ENCODE data around the gene C1orf94. TPM values are rescaled to one million over a fixed set of nuclear protein-coding genes. Genes with fewer than 3 reads are reported as not detected.

C1orf94 gene
- not detected for polyA plus RNA-seq (ENCODE audit: insufficient read length in 4 of 4)

- no peak for DNase-seq (ENCODE audit: low read depth in 4 of 4, low spot score in 3 of 4)
These were observed at the start of gene C1orf94 for GRCh38 chr1:34176830-34177603. C1orf94 (plus strand) TSS chr1:34176907; CDS start chr1:34177790, 883 bp downstream.

- DNase-seq (ENCODE audit: low read depth in 4 of 4, low spot score in 3 of 4), result no peak
These were observed 49.4 kb upstream of the C1orf94 start for GRCh38 chr1:34127006-34128000.

- no peak for DNase-seq (ENCODE audit: low read depth in 4 of 4, low spot score in 3 of 4)
These were observed 48.4 kb upstream of the C1orf94 start for GRCh38 chr1:34128186-34128889.

- DNase-seq (ENCODE audit: low read depth in 4 of 4, low spot score in 3 of 4), result no peak
These were observed 47.1 kb upstream of the C1orf94 start for GRCh38 chr1:34129630-34130029.

GRCh38 chr1:34130306-34130705 is 46.4 kb upstream of the C1orf94 start:
- DNase-seq (ENCODE audit: low read depth in 4 of 4, low spot score in 3 of 4), result no peak

- no peak for DNase-seq (ENCODE audit: low read depth in 4 of 4, low spot score in 3 of 4)
These were observed 45.1 kb upstream of the C1orf94 start for GRCh38 chr1:34131396-34132160.

- no peak for DNase-seq (ENCODE audit: low read depth in 4 of 4, low spot score in 3 of 4)
These were observed 44.6 kb upstream of the C1orf94 start for GRCh38 chr1:34132161-34132420.

GRCh38 chr1:34137411-34137810 is 39.3 kb upstream of the C1orf94 start:
- DNase-seq (ENCODE audit: low read depth in 4 of 4, low spot score in 3 of 4), result no peak

- no peak for DNase-seq (ENCODE audit: low read depth in 4 of 4, low spot score in 3 of 4)
These were observed 36.6 kb upstream of the C1orf94 start for GRCh38 chr1:34140011-34140676.

GRCh38 chr1:34143975-34144374 is 32.7 kb upstream of the C1orf94 start:
- DNase-seq (ENCODE audit: low read depth in 4 of 4, low spot score in 3 of 4), result no peak

GRCh38 chr1:34144766-34145165 is 31.9 kb upstream of the C1orf94 start:
- DNase-seq (ENCODE audit: low read depth in 4 of 4, low spot score in 3 of 4), result no peak

GRCh38 chr1:34147301-34147700 is 29.4 kb upstream of the C1orf94 start:
- no peak for DNase-seq (ENCODE audit: low read depth in 4 of 4, low spot score in 3 of 4)

- no peak for DNase-seq (ENCODE audit: low read depth in 4 of 4, low spot score in 3 of 4)
These were observed 27.2 kb upstream of the C1orf94 start for GRCh38 chr1:34149501-34149900.

- no peak for DNase-seq (ENCODE audit: low read depth in 4 of 4, low spot score in 3 of 4)
These were observed 23.5 kb upstream of the C1orf94 start for GRCh38 chr1:34153246-34153645.

GRCh38 chr1:34155860-34156259 is 20.8 kb upstream of the C1orf94 start:
- DNase-seq (ENCODE audit: low read depth in 4 of 4, low spot score in 3 of 4), result no peak

GRCh38 chr1:34156739-34157138 is 20.0 kb upstream of the C1orf94 start:
- no peak for DNase-seq (ENCODE audit: low read depth in 4 of 4, low spot score in 3 of 4)

- peak in 3 of 4 donors; percentile 28 to 48 (median 39) for DNase-seq (ENCODE audit: low read depth in 4 of 4, low spot score in 3 of 4)
These were observed 13.6 kb upstream of the C1orf94 start for GRCh38 chr1:34162852-34163766.

GRCh38 chr1:34163792-34164731 is 12.6 kb upstream of the C1orf94 start:
- no peak for DNase-seq (ENCODE audit: low read depth in 4 of 4, low spot score in 3 of 4)
